CD4-positive, alpha-beta T cell (primary cell): ENCODE results near the gene ARIH1. TPM values are rescaled to one million over a fixed set of nuclear protein-coding genes. Genes with fewer than 3 reads are reported as not detected.

ENCODE experiments used
- total RNA-seq, 174 experiments: library from RNA in 2 of 174; stranded (reverse) in 2 of 174; gene quantifications; one replicate each; pipeline ENCODE4 v1.2.3 and lab custom pipeline; 2021 to 2026

ARIH1 gene
- total RNA-seq, 2 experiments from 2014 or later: 281 to 283 TPM

Other genes with a start within 250 kb of the ARIH1 start
- 100 to 1,000 TPM; 202 to 203 TPM for gene PKM, start 243.1 kb upstream of the ARIH1 start, total RNA-seq
- 100 to 1,000 TPM; 128 to 133 TPM for gene PARP6, start 201.8 kb upstream of the ARIH1 start, total RNA-seq
- gene CELF6, start 154.2 kb upstream of the ARIH1 start, total RNA-seq: 1 to 10 TPM; 2.4 TPM
- gene HEXA, start 98.3 kb upstream of the ARIH1 start, total RNA-seq: 10 to 100 TPM; 66.3 to 66.9 TPM
- gene TMEM202, start 76.0 kb upstream of the ARIH1 start, total RNA-seq: not detected
- under 1 TPM in 1 of 2 experiments, not detected in 1; 0.22 TPM for gene GOLGA6B, start 180.4 kb downstream of the ARIH1 start, total RNA-seq
- gene HIGD2B, start 211.9 kb downstream of the ARIH1 start, total RNA-seq: under 1 TPM in 1 of 2 experiments, not detected in 1; 0.28 TPM
- gene BBS4, start 211.9 kb downstream of the ARIH1 start, total RNA-seq: 10 to 100 TPM in 1 of 2 experiments, 1 to 10 TPM in 1; 8.6 to 12.8 TPM